Activated gamma-delta T cell (primary cell): ENCODE data around the gene ANXA10.
"Not testable (repeated sequence)": the region's sequence is repeated elsewhere in the genome, so short reads cannot be mapped to it uniquely, and the experiment has no call there.

Experiments
- DNase-seq: peaks from one replicate; lab custom pipeline; 2025; lab: John Stamatoyannopoulos, UW
- total RNA-seq, 2 donors: gene quantifications; one replicate each; lab custom pipeline; 2026; lab: John Stamatoyannopoulos, UW

ANXA10 gene, protein sequence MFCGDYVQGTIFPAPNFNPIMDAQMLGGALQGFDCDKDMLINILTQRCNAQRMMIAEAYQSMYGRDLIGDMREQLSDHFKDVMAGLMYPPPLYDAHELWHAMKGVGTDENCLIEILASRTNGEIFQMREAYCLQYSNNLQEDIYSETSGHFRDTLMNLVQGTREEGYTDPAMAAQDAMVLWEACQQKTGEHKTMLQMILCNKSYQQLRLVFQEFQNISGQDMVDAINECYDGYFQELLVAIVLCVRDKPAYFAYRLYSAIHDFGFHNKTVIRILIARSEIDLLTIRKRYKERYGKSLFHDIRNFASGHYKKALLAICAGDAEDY
- 0 reads per million in 2 donors for total RNA-seq

DNA sequence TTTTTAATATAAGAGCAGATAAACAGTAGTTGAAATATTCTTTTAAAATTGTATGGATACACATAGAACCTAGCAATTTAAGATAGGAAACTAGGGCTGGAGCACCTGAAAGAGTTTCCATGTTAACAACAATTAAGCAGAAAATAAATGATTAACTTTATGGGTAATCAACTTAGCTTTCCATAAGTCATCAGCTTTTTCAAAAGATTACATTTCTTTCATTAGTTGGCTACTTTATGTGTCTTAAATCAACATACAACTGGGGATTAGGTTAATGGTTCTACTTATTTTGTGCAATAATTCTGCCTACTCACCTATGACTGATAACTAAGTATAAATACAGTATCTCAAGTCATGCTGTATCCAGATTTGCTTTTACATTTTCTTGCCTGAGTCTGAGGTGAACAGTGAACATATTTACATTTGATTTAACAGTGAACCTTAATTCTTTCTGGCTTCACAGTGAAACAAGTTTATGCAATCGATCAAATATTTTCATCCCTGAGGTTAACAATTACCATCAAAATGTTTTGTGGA is at the start of gene ANXA10:
TSS of gene ANXA10 (plus strand) at position 362 of the 537 bp plus-strand sequence. CDS start at position 526, 164 bp downstream.
- DNase-seq = no peak

DNA sequence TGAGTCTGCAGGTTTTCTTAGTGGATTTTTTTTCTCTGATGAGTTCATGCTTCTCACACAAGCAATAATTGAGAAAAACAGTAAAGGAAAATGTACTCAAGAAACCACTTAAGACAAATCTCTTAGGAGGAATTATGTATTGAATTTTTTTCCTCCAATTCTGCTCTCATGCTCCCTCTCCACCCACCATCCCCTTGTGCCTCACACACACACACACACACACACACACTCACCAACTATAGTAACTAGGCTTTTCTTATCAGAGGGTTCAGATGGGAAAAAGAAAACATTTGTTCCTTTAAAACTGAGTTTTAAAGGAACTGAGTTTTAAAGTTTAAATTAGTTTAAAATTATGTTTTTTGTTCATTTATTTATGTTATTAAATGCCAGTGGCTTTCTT is 47.0 kb upstream of the ANXA10 start:
- no peak for DNase-seq

DNA sequence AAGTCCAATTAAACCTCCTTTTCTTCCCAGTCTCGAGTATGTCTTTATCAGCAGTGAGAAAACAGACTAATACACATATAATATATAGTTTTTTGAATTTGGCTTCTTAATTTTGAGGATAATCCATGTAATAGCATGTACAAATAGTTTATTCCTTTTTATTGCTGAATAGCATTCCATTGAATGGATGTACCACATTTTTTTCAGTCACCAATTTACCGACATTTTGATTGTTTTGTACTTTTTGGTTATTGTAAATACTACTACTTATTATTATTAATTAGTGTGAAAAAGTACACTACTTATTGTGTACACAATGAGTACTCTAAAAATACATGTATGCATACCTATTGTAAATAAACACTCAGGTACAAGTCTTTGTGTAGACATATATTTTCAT is 42.3 kb upstream of the ANXA10 start:
- no peak for DNase-seq

DNA sequence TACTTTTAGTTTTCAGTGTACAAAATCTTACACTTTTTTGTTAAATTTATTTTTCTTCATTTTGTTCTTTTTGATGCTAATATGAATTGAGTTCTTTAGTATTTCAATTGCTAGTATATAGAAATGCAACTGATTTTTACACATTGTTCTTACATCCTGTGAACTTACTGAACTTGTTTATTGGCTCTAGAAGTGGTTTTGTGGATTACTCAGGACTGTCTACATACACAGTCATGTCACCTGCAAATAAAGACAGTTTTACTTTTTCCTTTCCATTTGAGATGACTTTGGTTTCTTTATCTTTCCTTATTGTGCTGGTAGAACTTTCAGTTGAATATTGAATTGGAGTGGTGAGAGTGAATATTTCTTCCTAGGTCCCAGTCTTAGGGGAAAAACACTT is 40.8 kb upstream of the ANXA10 start:
- no peak for DNase-seq

DNA sequence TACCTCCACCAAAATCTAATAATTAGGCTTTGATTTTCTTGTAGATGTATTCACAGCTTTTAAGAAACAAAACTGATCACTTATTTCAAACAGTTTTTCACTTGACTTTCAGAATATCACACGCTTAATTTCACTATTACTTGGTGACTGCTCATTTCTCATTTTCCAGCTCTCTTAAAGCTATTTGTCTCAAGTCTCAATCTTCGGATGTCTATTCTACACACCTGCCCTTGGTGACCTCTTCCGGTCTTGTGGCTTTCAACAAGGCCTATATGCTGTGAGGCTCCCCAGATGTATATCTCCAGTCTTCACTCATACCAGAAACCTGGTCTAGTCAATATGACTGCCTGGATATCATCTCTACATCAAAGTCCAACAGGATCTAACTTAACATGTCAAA is 34.9 kb upstream of the ANXA10 start:
- DNase-seq = no peak

DNA sequence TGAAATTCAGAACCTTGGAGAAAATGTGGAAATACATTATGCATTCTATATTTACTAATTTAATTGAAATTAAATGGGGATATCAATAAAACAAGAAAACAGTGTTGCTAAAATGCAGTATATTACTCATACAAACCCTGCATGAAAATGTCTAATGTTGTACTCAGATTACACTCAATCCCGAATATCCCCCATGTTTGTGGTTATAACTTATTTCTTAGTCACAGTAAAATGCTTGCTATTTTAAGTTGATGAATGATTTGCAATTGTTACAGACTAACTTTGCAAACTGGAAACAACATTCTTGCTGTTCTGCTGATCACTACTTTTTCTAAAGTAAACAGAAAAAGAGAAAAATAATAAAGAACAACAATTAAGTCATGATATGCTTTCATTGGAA is 33.1 kb upstream of the ANXA10 start:
- no peak for DNase-seq

DNA sequence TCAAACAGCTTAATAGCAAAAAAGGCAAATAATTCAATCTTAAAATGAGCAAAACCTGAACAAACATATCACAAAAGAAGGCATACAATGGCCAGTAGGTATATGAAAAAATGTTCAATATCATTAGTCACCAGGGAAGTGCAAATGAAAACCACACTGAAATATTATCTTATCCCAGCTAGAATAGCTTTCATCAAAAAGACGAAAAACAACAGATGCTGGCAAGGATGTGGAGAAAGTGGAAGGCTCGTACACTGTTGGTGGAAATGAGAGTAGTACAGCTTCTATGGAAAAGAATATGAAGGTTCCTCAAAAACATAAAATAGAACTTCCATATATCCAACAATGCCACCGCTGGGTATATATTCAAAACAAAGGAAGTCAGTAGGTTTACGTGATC is 29.3 kb upstream of the ANXA10 start:
- no peak for DNase-seq

DNA sequence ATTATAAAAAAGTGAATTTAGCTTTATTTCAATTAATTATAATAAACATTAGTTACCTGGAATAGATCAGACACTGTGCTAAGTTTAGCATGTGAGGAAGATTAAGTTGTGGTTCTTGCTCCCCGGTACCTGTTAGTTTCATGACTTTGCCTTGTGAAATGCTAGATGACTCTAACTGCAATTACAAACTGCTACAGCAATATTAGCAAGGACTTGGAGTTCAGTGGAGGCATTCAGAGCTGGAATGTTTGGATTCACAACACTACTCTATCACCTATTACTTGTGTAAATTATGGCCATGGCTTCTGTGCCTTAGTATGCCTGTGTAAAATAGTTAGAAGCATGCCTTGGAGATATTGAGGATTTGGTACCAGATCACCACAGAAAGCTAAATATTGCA is 21.4 kb upstream of the ANXA10 start:
- DNase-seq = no peak

DNA sequence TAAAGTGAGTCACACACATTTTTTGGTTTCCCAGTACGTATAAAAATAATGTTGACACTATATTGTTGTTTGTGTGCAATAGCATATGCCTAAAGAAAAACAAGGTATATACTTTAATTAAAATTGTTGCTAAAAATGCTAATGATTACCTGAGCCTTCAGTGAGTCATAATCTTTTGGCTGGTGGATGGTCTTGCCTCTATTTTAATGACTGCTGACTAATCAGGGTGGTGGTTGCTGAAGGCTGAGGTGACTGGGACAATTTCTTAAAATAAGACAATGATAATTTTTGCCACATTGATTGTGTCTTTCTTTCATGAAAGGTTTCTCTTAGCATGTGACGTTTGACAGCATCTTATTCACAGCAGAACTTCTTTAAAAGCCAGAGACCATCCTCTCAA is 21.0 kb upstream of the ANXA10 start:
- DNase-seq = no peak

DNA sequence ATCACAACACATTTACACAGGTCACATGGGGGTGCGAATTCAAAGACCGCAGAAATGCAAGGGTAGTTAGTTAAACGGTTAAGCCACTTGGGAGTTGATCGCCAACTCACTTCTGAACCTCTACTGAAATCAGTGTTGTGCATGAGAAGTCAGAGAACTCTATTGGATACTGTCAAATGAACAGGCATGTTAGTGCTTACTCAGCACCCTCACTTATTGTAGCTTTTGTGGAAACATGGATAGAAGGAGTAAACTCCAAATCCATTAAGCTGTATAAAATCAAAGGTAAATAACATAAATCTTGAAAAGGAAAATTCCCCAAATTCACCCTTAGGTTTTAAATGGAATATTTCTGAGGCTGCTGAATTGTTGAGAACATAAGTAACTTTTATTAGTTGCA is 17.5 kb upstream of the ANXA10 start:
- DNase-seq = no peak

DNA sequence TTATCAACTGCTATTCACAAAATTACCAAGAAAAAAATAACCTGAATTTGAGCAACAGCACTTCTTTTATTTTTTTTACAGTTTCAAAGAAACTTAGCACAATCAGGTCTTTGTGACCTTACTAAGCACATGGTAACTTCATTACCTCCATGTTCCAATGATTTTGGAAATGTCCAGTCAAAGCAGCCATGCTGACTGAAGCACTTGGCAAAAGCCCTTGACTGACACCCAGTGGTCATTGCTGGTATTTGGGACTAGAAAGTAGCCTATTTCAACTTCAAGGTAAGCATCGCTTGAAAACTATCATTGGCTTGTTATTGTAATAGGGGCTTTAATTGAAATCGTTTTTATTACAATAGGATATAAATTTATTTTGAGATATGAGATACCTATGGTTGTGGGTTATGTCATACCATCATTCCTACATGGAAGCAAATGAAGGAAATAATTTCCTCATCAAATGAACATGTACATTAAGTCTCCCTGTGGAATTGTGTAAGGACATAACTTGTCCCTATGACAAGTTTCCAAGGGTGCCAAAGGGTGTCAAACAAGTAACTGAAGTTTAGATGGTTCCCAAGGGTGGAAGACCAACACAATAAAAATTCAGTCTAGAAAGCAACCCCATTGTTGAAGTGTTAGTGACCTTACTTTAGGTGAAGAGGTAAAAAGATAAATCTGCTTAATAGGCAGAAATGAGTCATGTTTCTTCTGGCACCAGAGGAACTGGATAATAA is 15.2 kb upstream of the ANXA10 start:
- no peak for DNase-seq

DNA sequence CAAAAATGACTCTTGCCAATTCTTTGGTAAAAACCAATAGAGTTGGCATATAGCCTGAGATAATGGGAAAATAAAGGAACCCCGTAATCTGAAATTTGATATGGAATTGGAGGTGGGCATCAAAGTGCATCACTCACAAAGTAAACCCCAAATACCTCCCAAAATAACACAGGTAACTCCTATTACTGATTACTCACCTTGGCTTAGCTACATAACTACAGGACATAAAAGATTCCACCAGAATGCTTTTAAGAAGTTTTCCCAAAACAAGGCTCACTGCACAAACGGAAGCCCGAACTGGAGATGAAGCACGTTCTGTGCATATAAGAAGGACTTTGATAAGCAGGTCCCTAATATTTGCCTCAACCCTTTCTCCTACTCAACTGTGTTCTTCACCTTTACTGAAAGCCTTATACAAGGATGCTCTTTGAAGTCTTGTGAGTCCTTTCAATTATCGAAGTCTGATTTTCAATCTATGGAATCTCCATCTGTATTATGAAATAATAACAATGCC is 14.6 kb upstream of the ANXA10 start:
- no peak for DNase-seq

DNA sequence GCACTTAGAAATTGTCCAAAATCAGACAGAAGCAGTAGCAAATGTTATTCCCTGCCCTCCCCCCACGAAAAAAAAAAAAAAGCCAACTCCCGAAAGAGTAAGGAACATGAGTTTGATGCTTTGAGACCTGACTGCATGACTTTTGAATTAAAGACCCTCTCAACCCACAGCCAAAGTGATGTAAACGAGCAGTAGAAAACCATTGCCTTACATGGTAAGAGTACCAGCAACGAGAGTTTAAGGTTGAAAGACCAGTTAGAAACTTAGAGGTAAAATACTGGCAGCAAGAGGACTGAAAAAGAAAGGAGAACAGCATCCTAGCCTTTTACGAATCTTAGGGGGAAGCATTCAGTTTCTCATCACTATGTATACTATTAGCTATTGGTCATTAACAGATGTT is 10.0 kb upstream of the ANXA10 start:
- DNase-seq = no peak

DNA sequence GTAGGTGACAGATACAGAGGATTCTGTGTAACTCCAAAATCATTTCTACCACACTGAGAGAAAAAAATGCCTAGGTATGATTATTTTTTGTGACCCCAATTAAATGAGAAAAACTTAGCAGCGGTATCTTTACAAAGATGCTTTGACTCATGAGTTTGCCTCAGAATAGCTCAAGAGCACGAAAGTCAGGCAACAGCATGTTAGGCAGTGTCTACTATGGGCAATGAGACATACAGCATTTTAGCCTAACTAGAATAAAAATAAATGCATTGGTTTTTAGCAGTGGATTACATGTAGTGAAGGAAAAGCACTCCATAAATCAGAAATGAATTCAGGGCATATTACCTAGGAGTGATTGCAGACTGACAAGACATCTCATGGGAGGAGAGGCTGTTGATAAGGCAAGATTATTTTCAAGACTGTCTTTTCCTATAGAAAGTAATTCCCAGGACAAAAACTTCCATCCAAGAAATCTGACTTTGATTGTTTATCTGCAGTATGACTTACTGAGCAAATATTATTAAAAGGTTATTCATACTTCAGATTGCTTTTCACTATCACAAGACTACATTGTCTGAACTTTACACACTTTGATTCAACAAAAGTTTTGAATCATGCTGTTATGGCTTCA is 3.6 kb downstream of the ANXA10 start:
- DNase-seq = no peak

DNA sequence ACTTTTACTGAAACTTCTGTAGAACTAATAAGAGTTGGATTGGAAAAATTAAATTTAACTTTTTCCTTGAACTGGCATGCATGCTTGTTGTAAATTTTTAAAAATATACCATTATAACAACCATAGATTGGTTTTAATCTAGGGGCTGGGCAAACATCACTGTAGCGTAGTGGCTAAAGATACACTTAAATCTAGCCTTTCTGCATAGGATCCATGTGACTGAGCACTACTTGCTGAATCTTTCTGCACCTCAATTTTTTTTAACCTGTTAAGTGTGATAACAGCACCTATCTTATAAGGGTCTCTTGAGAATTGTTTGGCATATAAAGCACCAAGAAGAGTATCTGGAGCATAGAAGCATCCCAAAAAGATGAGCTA is 4.1 kb downstream of the ANXA10 start:
- DNase-seq = no peak

DNA sequence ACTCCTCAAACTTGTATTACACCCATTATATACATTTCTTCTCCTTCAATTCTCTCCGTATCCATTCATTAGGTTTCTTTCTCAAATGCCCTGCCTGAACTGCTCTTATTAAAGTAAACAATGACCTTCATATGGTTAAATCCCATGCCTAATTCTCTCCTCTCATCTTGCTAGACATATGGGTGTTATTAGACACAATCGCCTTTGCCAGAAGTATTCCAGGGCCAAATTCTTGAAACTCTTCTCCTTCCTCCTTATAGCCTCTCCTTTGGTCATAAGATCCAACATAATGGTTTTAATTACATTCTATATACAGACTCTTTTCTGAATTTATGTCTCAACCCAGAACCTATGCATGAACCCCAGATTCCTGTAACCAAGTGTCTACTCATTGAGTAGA is 4.8 kb downstream of the ANXA10 start:
- DNase-seq = no peak

DNA sequence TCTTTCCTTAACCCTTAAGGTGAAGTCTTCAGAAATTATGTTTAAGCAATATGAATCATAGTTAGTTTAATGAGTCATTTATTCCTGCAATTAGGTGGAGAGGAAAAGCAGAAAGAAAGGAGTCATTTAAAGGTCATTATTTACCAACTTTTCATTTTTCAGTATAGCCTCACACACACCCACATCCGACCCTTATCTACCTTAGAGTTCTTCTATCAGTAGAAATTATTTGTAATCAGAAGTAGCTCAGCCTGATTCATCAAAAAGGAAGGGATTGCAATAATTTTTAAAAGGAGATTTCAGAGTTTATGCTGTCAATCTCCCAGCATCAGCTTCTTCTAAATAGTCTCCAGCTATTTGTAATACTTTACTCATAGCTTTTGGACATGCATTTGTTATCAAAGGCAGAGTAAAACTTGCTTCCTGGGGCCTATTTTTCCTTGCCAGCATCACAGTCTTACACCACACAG is 5.9 kb downstream of the ANXA10 start:
- no peak for DNase-seq

DNA sequence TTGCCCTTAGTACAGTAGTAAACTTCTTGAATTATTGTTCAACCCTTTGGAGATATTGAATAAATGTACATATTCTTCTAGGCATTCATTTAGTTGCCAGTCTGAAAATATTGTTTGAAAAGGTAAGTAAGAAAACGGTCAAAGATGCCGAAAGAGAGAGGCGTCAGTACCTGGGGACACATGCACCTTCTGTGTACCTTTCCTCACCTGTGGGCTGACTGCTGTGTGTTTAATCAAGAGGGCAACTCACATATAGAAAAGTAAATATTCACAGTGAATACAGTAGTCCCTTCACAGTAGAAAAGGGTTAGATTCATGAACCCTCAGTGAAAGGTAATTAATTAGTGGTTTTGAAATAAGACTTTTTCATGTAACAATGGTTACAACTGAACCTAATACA is 6.9 kb downstream of the ANXA10 start:
- DNase-seq = no peak

DNA sequence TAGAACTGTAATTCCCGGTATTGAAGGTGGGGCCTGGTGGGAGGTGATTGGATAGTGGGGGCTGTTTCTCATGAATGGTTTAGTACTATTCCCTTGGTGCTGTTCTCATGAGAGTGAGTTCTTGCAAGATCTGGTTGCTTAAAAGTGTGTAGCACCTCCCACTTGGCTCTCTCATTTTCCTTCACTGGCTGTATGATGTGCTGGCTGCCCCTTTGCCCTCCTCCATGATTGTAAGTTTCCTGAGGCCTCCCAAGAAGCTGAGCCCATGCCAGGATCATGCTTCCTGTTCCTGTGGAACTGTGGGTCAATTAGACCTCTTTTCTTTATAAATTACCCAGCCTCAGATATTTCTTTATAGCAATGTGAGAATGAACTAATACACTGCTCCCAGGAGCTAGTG is 8.7 kb downstream of the ANXA10 start:
- no peak for DNase-seq

DNA sequence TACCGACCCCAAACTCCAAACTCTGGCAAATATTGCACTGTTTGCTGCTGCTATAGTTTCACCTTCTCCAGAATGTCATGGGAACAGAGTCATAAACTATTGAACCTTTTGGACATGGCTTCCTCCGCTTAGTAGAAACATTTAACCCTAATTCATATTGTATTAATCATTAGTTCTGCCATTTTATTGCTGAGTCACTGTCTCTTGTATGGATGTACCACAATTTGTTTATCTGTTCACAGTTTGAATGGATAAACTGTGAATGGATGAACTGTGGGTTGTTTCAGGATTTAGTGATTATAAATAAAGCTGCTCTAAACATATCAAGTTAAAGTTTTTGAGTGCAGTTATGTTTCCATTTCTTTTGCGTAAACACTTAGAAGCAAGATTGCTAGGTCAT is 10.1 kb downstream of the ANXA10 start:
- no peak for DNase-seq

DNA sequence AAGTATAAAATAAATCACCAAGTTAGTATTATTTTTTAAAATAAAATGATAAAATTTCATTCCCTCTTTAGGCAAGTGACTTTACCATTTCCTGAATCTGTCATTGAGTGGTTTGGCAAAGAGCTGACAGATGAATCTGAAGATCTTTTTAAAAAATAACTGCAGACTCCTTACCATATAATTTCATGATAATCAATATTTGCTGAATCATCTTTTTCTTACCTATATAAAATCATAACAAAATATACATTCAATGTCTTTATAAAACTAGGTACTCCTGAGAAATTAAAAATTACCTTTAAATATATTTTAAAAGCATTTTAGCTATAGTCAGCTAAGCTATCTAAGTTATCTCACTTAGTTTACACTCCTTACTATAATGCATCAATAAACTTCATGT is 17.2 kb downstream of the ANXA10 start:
- DNase-seq = no peak

DNA sequence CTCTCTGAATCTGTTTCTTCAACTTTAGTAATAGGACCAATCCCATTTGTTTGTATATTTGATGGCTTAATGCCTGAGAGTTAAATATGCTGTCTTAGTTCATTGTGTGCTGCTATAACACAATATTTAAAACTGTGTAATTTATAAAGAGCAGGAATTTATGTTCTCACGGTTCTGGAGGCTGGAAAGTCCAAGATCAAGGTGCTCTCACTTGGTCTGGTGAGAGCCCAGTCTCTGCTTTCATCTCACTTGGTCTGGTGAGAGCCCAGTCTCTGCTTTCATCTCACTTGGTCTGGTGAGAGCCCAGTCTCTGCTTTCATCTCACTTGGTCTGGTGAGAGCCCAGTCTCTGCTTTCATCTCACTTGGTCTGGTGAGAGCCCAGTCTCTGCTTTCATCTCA is 20.7 kb downstream of the ANXA10 start:
- not testable (repeated sequence) for DNase-seq
